ENCODE data around the gene MEG3.

Gene MEG3

GRCh38 chr14:100898465-100898864 lies 72.5 kb downstream of the MEG3 start:
- no peak for DNase-seq (ENCODE audit: low spot score)

GRCh38 chr14:100898935-100899883 lies 73.3 kb downstream of the MEG3 start:
- DNase-seq (ENCODE audit: low spot score) = no peak

GRCh38 chr14:100899884-100900771 lies 74.2 kb downstream of the MEG3 start:
- DNase-seq (ENCODE audit: low spot score) = no peak

GRCh38 chr14:100900837-100901390 lies 75.0 kb downstream of the MEG3 start:
- no peak for DNase-seq (ENCODE audit: low spot score)

GRCh38 chr14:100901391-100902183 lies 75.7 kb downstream of the MEG3 start:
- no peak for DNase-seq (ENCODE audit: low spot score)

GRCh38 chr14:100902295-100903133 lies 76.6 kb downstream of the MEG3 start:
- DNase-seq (ENCODE audit: low spot score) = no peak

- no peak for DNase-seq (ENCODE audit: low spot score)
Observed at GRCh38 chr14:100903134-100903468, 77.2 kb downstream of the MEG3 start.

GRCh38 chr14:100903672-100904185 lies 77.8 kb downstream of the MEG3 start, which contains the start of gene RTL1:
Gene RTL1, minus strand, starts transcription at chr14:100903722. Its CDS starts 18,934 bp downstream, at chr14:100884788.
- no peak for DNase-seq (ENCODE audit: low spot score)

- no peak for DNase-seq (ENCODE audit: low spot score)
Observed at GRCh38 chr14:100904307-100905087, 78.6 kb downstream of the MEG3 start.

- DNase-seq (ENCODE audit: low spot score) = no peak
Observed at GRCh38 chr14:100905166-100905565, 79.2 kb downstream of the MEG3 start.

- DNase-seq (ENCODE audit: low spot score) = no peak
Observed at GRCh38 chr14:100906420-100906819, 80.5 kb downstream of the MEG3 start.

GRCh38 chr14:100907240-100907639 lies 81.3 kb downstream of the MEG3 start:
- DNase-seq (ENCODE audit: low spot score) = no peak

GRCh38 chr14:100909439-100909838 lies 83.5 kb downstream of the MEG3 start:
- DNase-seq (ENCODE audit: low spot score) = no peak
